ENCODE data around the gene SELENOO.
"Not testable (repeated sequence)": the region's sequence is repeated elsewhere in the genome, so short reads cannot be mapped to it uniquely, and the experiment has no call there.

- not testable (repeated sequence) for TF ChIP-seq CTCF, EP300, POLR2A (IDR thresholded peaks at IDR 0.05)
Observed at GRCh38 chr22:50168490-50169180, 32.2 kb upstream of the SELENOO start.
